Measurements from ENCODE around the gene KLB. TPM values are rescaled to one million over a fixed set of nuclear protein-coding genes. Genes with fewer than 3 reads are reported as not detected.

KLB gene
- polyA plus RNA-seq, 1 experiment: not detected

DNA sequence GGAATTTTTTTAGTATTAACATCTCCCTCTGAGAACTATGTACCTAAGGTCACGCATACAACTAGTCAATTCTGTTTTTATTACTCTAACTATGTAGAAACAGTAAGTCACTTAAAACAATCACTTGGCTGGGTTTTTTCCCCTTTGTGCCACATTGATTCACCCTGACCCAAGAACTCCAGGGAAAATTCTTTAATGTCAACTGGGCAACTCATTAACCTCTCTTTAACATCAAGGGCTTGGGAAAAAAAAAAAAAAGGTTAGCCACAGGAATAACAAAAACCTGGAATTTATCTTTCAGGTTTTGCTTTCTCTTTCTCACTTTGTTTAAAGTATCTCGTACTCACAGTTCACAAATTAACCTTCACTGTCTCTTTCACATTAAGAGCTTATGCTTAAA is 43.9 kb downstream of the KLB start:
- Histone ChIP-seq H3K4me3 (ENCODE audit: low read depth, low read length) (no peak overlapping the region), H3K27me3 (ENCODE audit: control insufficient read depth, insufficient read depth, low read length) (no peaks in the 10 kb centered on the region), H3K36me3 (ENCODE audit: control insufficient read depth, insufficient read depth, low read length) (peaks cover 10% of the 10 kb centered on the region)
- ChIA-PET CTCF (no interaction called here), POLR2A (no interaction called here)
- DNase-seq (ENCODE audit: low read depth): no peak
- TF ChIP-seq, protein P1, sequence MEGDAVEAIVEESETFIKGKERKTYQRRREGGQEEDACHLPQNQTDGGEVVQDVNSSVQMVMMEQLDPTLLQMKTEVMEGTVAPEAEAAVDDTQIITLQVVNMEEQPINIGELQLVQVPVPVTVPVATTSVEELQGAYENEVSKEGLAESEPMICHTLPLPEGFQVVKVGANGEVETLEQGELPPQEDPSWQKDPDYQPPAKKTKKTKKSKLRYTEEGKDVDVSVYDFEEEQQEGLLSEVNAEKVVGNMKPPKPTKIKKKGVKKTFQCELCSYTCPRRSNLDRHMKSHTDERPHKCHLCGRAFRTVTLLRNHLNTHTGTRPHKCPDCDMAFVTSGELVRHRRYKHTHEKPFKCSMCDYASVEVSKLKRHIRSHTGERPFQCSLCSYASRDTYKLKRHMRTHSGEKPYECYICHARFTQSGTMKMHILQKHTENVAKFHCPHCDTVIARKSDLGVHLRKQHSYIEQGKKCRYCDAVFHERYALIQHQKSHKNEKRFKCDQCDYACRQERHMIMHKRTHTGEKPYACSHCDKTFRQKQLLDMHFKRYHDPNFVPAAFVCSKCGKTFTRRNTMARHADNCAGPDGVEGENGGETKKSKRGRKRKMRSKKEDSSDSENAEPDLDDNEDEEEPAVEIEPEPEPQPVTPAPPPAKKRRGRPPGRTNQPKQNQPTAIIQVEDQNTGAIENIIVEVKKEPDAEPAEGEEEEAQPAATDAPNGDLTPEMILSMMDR (IDR thresholded peaks at IDR 0.05; ENCODE audit: insufficient read depth, low read depth, low read length): no peak

DNA sequence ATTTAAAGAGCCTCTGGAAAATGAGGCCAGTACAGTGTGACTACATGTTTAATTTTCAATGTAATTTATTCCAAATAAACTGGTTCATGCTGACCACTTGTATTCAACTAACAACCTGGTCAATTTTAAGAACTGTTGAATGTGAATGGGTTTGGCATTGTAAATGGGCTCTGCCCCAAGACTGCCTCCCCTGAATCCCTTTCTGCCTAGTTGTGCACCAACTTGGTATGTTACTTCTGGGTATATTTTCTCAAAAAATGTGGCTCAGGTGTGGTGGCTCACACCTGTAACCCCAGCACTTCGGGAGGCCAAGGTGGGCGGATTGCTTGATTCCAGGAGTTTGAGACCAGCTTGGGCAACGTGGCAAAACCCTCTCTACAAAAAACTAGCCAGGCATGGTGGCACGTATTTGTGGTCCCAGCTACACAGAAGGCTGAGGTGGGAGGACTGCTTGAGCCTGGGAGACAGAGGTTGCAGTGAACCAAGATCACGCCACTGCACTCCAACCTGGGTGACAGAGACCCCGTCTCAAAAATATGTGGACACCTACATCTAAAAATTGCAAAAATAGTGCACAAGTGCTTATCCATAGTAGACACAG is 44.8 kb downstream of the KLB start:
- POLR2A ChIA-PET: no interaction called here
- TF ChIP-seq, protein P1 (IDR thresholded peaks at IDR 0.05; ENCODE audit: insufficient read depth, low read depth, low read length): no peak
- no peaks in the 10 kb centered on the region for H3K27me3 ChIP-seq (ENCODE audit: control insufficient read depth, insufficient read depth, low read length)
- H3K36me3 ChIP-seq (ENCODE audit: control insufficient read depth, insufficient read depth, low read length): peaks cover 11% of the 10 kb centered on the region
- DNase-seq (ENCODE audit: low read depth): no peak
- H3K4me3 ChIP-seq (ENCODE audit: low read depth, low read length): no peak overlapping the region
- CTCF ChIA-PET: no interaction called here

DNA sequence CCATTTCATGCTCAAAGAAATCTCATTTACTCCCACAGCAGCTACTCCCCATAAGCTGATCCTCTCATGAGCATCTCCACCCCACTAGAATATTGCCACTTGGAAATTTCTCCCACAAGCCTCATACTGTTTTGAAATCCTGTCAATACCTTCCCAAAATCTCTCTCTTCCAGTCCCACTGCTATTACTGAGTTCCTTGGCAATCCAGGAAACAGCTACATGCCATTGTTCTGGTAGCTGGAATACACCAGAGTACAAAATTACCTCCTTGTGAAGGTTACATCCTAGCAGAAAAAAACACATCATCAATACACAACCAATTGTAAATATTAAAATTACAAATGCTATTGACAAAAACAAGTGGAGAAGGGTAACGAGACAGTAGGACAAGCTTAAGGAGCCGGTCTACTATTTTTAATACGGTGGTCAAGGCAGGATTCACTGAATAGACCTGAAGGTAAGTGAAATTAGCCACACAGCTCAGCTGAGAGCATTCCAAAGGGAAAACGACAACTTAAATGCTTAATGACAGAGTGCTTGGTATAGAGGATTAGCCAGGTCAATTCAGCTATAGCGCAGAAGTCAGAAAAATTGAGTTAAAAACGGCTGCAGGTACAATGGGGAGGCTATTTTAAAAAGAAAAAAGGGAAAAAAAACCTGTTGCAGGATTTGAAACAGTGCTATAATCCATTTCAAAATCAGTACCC is 45.6 kb downstream of the KLB start:
- H3K4me3 ChIP-seq (ENCODE audit: low read depth, low read length): no peak overlapping the region
- H3K36me3 ChIP-seq (ENCODE audit: control insufficient read depth, insufficient read depth, low read length): peaks cover 12% of the 10 kb centered on the region
- CTCF ChIA-PET: interaction anchor here (0.6 to 1.1 kb wide), 3 partner anchors 17 to 405 kb away, joined by 3 read pairs; no protein-coding TSS in a partner anchor
- TF ChIP-seq, protein P1 (IDR thresholded peaks at IDR 0.05; ENCODE audit: insufficient read depth, low read depth, low read length): no peak
- H3K27me3 ChIP-seq (ENCODE audit: control insufficient read depth, insufficient read depth, low read length): no peaks in the 10 kb centered on the region
- POLR2A ChIA-PET: no interaction called here
- no peak for DNase-seq (ENCODE audit: low read depth)

DNA sequence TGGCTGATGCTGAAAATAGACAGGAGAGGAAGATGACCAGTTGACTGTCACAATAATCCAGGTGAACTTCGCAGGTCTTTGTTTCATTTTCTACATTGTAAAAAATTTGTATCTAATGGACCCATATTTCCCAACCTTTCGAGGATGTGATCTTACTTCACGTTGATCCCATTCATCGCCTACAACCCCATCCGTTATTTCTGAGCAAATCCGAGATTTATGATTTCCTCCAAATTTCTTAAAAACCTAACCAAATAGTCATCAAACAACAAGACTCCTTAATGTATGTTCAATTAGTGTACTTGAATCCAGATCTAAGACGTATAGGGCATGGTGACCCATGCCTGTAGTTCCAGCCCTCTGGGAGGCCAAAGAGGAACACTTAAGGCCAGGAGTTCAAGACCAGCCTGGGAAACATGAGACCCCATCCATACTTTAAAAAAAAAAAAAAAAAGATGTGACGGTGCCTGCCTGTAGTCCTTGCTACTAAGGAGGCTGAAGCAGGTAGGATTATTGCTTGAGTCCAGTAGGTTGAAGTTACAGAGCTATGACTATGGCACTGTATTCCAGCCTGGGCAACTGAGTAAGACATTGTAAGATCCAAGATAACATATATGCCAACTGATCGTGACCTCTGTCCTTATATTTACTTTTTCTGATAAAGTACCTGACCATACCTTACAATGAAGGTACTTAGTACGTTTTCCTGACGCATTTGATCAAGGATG is 46.3 kb downstream of the KLB start:
- H3K36me3 ChIP-seq (ENCODE audit: control insufficient read depth, insufficient read depth, low read length): peaks cover 12% of the 10 kb centered on the region

More for the DNA sequence above, 46.3 kb downstream of the KLB start:
- ChIA-PET POLR2A (no interaction called here), CTCF (interaction anchor here (0.6 to 1.1 kb wide), 3 partner anchors 16 to 404 kb away, joined by 3 read pairs; no protein-coding TSS in a partner anchor)
- H3K27me3 ChIP-seq (ENCODE audit: control insufficient read depth, insufficient read depth, low read length): no peaks in the 10 kb centered on the region
- DNase-seq (ENCODE audit: low read depth): no peak
- no peak overlapping the region for H3K4me3 ChIP-seq (ENCODE audit: low read depth, low read length)
- TF ChIP-seq, protein P1 (IDR thresholded peaks at IDR 0.05; ENCODE audit: insufficient read depth, low read depth, low read length): no peak
